ENCODE data around the gene FAM20C.

FAM20C gene

DNA sequence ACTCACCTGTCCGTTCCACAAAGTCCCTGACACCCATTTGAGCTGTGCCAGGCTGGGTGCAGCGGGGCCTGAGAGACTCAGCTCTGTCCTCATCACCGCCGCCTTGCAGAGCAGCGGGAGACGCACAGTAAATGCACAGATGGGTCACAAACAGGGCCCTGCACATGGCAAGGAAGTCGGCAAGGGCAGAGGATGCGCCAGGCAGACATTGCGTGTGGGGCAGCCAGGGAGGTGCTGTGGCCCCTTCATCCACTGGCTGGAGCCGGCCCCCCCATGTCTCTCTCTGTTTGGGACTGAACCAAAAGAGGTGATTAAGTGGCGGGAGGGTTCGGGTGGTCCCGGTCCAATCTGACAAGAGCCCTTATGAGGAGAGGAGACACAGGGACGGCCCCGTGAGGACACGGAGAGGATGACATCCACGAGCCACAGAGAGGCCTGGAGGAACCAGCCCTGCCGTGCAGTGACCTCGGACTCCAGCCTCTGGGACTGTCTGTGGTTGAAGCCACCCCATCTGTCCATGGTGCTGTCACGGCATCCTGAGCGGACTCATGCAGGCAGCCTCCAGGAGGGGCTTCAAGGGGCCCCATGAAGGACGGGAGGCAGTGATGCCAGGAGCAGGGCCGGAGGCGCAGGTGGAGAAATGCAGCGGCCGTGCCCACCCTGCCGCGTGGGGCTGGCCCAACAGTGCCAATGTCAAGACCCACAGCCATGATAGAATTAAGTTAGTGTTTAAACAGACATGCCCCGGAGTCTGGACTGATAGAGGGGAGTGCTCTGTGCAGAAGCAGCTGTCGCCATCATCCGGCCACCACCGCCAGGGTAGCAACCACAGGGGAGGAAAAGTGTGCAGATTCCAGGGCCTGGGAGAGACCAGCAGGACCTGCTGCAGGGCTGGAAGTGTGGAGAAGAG lies 69.2 kb downstream of the FAM20C start:
- no peak for DNase-seq

- DNase-seq = no peak
Measured at GRCh38 chr7:262251-262572, 69.8 kb downstream of the FAM20C start.

DNA sequence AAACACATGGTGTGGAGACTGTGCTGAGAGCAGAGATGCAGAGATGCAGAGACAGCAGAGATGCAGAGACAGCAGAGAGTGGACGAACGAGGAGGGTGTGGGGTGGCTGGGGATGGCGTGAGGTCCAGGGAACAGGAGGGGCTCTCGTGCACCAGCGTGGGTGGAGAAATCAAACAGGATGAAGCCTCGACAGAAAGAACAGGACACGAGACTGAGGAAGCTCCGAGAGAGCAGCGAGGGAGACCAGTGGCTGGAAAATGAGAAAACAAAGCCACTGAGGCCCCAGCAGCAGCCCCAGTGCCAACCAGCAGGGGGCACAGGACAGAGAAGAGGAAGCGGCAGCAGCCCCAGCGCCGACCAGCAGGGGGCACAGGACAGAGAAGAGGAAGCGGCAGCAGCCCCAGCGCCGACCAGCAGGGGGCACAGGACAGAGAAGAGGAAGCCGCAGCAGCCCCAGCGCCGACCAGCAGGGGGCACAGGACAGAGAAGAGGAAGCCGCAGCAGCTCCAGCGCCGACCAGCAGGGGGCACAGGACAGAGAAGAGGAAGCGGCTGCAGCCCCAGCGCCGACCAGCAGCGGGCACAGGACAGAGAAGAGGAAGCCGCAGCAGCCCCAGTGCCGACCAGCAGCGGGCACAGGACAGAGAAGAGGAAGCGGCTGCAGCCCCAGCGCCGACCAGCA lies 70.4 kb downstream of the FAM20C start:
- peak; percentile 74 for DNase-seq

- DNase-seq = peak; percentile 81
Measured at GRCh38 chr7:263483-264351, 71.3 kb downstream of the FAM20C start.

- DNase-seq = no peak
Measured at GRCh38 chr7:264541-265191, 72.3 kb downstream of the FAM20C start.

GRCh38 chr7:265192-265997 lies 73.0 kb downstream of the FAM20C start:
- no peak for DNase-seq

- no peak for DNase-seq
Measured at GRCh38 chr7:265998-266850, 73.9 kb downstream of the FAM20C start.

GRCh38 chr7:266851-267840 lies 74.8 kb downstream of the FAM20C start:
- DNase-seq = no peak

DNA sequence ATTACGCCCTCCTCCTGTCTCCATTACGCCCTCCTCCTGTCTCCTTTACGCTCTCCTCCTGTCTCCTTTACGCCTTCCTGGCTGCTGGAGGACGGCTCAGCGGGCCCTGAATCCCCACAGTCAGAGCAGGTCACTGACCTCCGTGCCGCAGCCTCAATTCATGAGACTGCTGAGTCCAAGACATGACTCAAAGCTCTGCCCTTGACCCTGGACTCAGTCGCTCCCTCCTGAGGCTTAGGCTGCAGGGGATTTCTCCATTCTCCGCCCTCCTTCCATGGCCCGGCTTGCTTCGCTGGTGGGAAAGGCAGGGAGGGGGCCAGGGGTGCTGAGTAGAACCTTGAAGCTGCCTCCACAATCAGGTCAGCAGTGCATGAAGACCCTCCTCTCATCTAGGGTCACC lies 76.6 kb downstream of the FAM20C start:
- no peak for DNase-seq

- no peak for DNase-seq
Measured at GRCh38 chr7:269721-270120, 77.3 kb downstream of the FAM20C start.

GRCh38 chr7:270351-270983 lies 78.1 kb downstream of the FAM20C start:
- no peak for DNase-seq

DNA sequence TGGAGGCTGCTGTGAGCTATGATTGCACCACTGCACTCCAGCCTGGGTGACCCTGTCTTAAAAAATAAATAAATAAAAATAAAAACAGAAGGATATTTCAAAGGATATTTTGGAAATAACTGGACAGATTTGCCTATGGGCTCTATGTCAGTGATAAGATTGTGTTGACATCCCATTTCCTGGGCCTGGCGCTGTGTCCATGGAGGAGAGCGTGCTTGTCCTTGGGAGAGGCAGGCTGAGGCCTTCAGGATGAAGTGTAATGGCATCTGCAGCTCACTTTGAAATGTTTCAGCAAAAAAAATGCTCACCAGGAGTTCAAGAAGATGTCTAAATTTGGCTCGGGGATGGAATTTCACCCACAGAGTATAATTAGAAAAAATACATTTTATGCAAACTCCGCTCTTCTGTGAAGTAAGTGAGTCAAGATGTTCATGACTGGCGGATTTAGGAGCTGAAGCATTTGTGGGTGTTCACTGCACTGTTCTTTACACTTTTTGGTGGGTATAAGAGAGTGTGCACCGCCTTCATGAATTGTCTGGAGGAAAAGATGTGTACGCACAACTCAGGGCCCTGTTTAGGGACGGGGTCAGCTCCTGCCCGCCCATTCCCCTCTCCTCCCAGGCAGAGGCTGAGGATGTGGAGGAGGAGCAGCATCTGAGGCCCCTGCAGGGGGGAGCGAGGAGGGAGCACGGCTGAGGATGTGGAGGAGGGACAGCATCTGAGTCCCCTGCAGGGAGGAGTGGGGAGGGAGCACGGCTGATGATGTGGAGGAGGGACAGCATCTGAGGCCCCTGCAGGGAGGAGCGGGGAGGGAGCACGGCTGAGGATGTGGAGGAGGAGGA lies 79.1 kb downstream of the FAM20C start:
- no peak for DNase-seq

GRCh38 chr7:272108-272615 lies 79.8 kb downstream of the FAM20C start:
- DNase-seq = no peak

DNA sequence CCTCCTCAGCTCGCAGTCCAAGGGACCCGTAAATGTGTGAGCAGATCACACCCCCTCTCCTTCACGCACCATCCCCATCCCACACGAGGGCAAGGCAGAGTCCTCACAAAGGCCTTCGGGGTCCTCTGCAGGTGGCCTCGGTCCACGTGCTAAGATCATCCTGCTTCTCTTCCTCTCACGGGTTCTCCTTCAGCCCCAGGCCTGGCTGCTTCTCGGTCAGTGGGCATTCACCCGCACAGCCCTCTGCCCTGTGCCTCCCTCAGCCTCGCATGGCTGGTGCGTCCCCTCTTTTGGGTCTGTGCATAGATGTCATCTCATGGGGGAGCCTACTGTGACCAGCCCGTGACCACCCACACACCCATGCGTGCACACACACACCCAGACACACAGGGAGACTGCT lies 80.3 kb downstream of the FAM20C start:
- DNase-seq = no peak

DNA sequence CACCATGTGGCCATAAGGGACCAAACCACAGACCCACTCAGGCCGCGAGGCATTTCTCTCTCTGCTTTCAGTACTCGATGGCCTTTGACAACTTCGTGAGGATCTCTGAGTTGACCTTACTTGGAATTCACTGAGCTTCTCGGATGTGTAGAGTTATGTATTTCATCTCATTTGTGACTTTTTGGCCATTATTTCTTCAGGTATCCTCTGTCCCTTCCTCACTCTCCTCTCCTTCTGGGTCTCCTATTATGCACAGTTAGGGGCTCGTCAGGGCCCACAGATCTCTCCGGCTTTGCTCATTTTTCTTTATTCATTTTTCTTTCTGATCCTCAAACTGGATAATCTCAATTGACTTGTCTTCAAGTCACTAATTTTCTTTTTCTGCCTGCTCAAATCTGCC lies 81.0 kb downstream of the FAM20C start:
- no peak for DNase-seq

DNA sequence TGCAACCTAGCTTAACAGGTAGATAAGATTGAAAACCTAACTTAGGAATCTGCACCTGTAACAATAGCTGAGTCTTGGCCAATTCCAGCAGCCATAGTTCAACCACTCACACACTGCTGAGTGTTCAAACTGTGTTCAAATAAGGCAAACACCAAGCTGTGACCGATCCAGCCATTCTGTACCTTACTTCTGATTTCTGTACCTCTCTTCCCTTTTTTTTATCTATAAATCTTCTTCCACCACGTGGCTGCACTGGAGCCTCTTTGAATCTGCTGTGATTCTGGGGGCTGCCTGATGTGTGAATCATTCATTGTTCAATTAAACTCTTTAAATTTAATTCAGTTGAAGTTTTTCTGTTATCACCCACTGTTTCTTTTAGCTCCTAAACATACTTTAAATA lies 81.9 kb downstream of the FAM20C start:
- no peak for DNase-seq

- DNase-seq = no peak
Measured at GRCh38 chr7:276230-276835, 84.0 kb downstream of the FAM20C start.

GRCh38 chr7:277228-277627 lies 84.9 kb downstream of the FAM20C start:
- no peak for DNase-seq

Measured in stimulated activated CD4-positive, alpha-beta T cell treated with anti-CD3 and anti-CD28 coated beads, Interleukin-4, amount 100 ng/mL, for 24 hours (primary cell).